Heart left ventricle (tissue), 16 donors: Measurements from ENCODE around the gene MRPL12. TPM values are rescaled to one million over a fixed set of nuclear protein-coding genes. Genes with fewer than 3 reads are reported as not detected.

Experiments used
- ATAC-seq, 4 donors: fragments of 200-7000 bp; cut with Tn5 transposase; one replicate each; pipeline ENCODE4 v1.9.1; 2020 to 2022; ENCODE audit warnings: moderate library complexity in 4 of 4, mild to moderate bottlenecking in 3 of 4, moderate number of reproducible peaks in 1 of 4
- DNase-seq, 5 donors: peaks; one replicate each; pipeline ENCODE4 v3.0.0-alpha.2; 2020
- H3K27ac ChIP-seq, 12 donors: fragments of 200-600 bp; sonication (generic) in 4 of 12; one replicate each; pipeline versions ENCODE4 v1.5.0 to v1.8.0; 2016 to 2022; ENCODE audit warnings: mild to moderate bottlenecking in 2 of 12
- H3K27me3 ChIP-seq, 9 donors: fragments of 200-600 bp; sonication (generic) in 2 of 9; one replicate each; pipeline versions ENCODE4 v1.5.1 to v1.8.0; 2016 to 2022; ENCODE audit warnings: mild to moderate bottlenecking in 3 of 9
- H3K36me3 ChIP-seq, 9 donors: fragments of 200-600 bp; sonication (generic) in 2 of 9; one replicate each; pipeline versions ENCODE4 v1.5.0 to v1.8.0; 2018 to 2022; ENCODE audit warnings: mild to moderate bottlenecking in 2 of 9
- H3K4me1 ChIP-seq, 12 donors: fragments of 200-600 bp; sonication (generic) in 4 of 12; one replicate each; pipeline versions ENCODE4 v1.5.0 to v1.8.0; 2016 to 2022; ENCODE audit warnings: mild to moderate bottlenecking in 3 of 12
- H3K4me3 ChIP-seq, 12 donors: fragments of 200-600 bp; sonication (generic) in 4 of 12; one replicate each; pipeline versions ENCODE4 v1.5.0 to v1.8.0; 2017 to 2022; ENCODE audit warnings: mild to moderate bottlenecking in 9 of 12, moderate library complexity in 4 of 12
- H3K9me3 ChIP-seq, 12 donors: fragments of 200-600 bp; sonication (generic) in 4 of 12; one replicate each; pipeline versions ENCODE4 v1.5.0 to v1.8.0; 2016 to 2022; ENCODE audit warnings: mild to moderate bottlenecking in 1 of 12
- CTCF ChIP-seq, 12 donors: fragments of 200-600 bp; sonication (generic) in 4 of 12; IDR thresholded peaks; one replicate each; pipeline versions ENCODE4 v1.5.0 to v1.8.0; 2018 to 2022; ENCODE audit warnings: antibody characterized with exemption in 12 of 12, mild to moderate bottlenecking in 5 of 12
- POLR2A ChIP-seq, 2 donors: fragments of 450-650 bp; IDR thresholded peaks; one replicate each; pipeline ENCODE4 v1.6.1; 2017; ENCODE audit warnings: antibody characterized with exemption in 2 of 2, mild to moderate bottlenecking in 2 of 2, moderate library complexity in 2 of 2
- WGBS, 4 donors: extraction: QIAGEN DNeasy Blood & Tissue Kit in 2 of 4; methylation state at CpG; one replicate each; pipeline versions ENCODE4 v1.1.5 to v1.1.7; 2013 to 2018; 5-methylcytosine and 5-hydroxymethylcytosine counted together
- intact Hi-C, 10 donors: fragments of 100-400 bp; cut with DNase I; formaldehyde crosslinking; loops; one replicate each; pipeline versions ENCODE4 v1.11.1 to v1.14.2; 2022
- polyA plus RNA-seq, 2 donors: library from polyadenylated mRNA; stranded (reverse); fragments of 200-250 nt; gene quantifications; one replicate each; pipeline ENCODE4 v1.2.3, GENCODE V29; 2013
- total RNA-seq, 9 donors: library from RNA; depleted of rRNA in 2 of 9; stranded (reverse); fragments of >200 nt in 2 of 9; fragmentation: NEBNext Ultra II Directional in 3 of 9; extraction: Animal tissue kit (Norgen Biotek cat#: 25700) in 3 of 9; gene quantifications; one replicate each; pipeline versions ENCODE4 v1.1.0 to v1.2.4, GENCODE V29; 2016 to 2023
- donor health status: ischemic (EF 13 %, LVEDD 7.1; RV severe dilation, severe dysfunction).
- donor health status: healthy with polysubstance abuse.
- donor health status: DM: no; HTN: yes; CAD: no.
- donor health status: DM: no; HTN: no; CAD: no.
- donor health status: ischemic (EF 25% LVEDD 6.9; RV normal size, moderate dysfunction).
- donor health status: ischemic (EF 25% LVEDD 5.7; RV mildly dilated, moderate dysfunction).
- donor health status: healthy.
- donor health status: DM: yes; HTN: yes; CAD: no.
- donor health status: ischemic (EF 35%, LVEDD 5.7; RV mildly dilated, moderate dysfunction).
- donor health status: nonischemic (EF 11% LVEDD 7.7; RV severe dilation, severe dysfunction).
- donor health status: DM: yes; HTN: yes; CAD: no.
- donor health status: PGD.
- donor health status: ischemic (EF 29% LVEDD 5.4; RV normal size, mild dysfunction).
- donor health status: nonischemic (EF 23%, LVEDD 6.1; RV moderate dilation, normal function).

The MRPL12 gene
- total and polyA plus RNA-seq, 11 donors, result 98.8 to 525 (median 133) TPM

GRCh38 chr17:81705518-81706231 is 2.5 kb downstream of the MRPL12 start:
- no peak for DNase-seq

GRCh38 chr17:81706232-81706611 is 3.1 kb downstream of the MRPL12 start:
- DNase-seq, result no peak
- no peak for ATAC-seq
- no peak for TF ChIP-seq POLR2A (IDR thresholded peaks at IDR 0.05)
- no peak for TF ChIP-seq CTCF (IDR thresholded peaks at IDR 0.05)
- WGBS, 4 donors, result 89 to 95% (median 93%) methylated on average over 16 to 17 of the region's 17 CpGs
- intact Hi-C loops, result no loop called here
- H3K36me3 ChIP-seq, result peaks cover 0 to 51% (median 42%) of the 10 kb centered on the region in 9 donors
- no peaks in the 10 kb centered on the region for H3K27me3 ChIP-seq
- H3K4me3 ChIP-seq, result no peak overlapping the region
- no peaks in the 10 kb centered on the region for H3K9me3 ChIP-seq
- no peak overlapping the region for H3K27ac ChIP-seq
- H3K4me1 ChIP-seq, result peaks cover 4 to 40% (median 32%) of the 10 kb centered on the region in 12 donors

More at GRCh38 chr17:81705518-81706231, 2.5 kb downstream of the MRPL12 start:
- Histone ChIP-seq H3K9me3 (no peaks in the 10 kb centered on the region), H3K4me1 (peaks cover 0 to 40% (median 32%) of the 10 kb centered on the region in 12 donors), H3K4me3 (no peak overlapping the region), H3K27ac (no peak overlapping the region), H3K27me3 (no peaks in the 10 kb centered on the region), H3K36me3 (peaks cover 0 to 57% (median 47%) of the 10 kb centered on the region in 9 donors)
- 89 to 93% (median 91%) methylated on average over 29 to 30 of the region's 30 CpGs for WGBS, 4 donors
- TF ChIP-seq CTCF (IDR thresholded peaks at IDR 0.05) (no peak), POLR2A (IDR thresholded peaks at IDR 0.05) (no peak)
- no peak for ATAC-seq
- intact Hi-C loops, result no loop called here

GRCh38 chr17:81706757-81707624 is 3.8 kb downstream of the MRPL12 start:
- H3K27me3 ChIP-seq, result no peaks in the 10 kb centered on the region
- no peak for TF ChIP-seq CTCF (IDR thresholded peaks at IDR 0.05)
- no peak for TF ChIP-seq POLR2A (IDR thresholded peaks at IDR 0.05)
- 89 to 93% (median 92%) methylated on average over 26 to 54 of the region's 54 CpGs for WGBS, 4 donors
- no peaks in the 10 kb centered on the region for H3K9me3 ChIP-seq
- no peak overlapping the region for H3K4me3 ChIP-seq
- intact Hi-C loops, result no loop called here
- H3K36me3 ChIP-seq, result peaks cover 0 to 44% (median 36%) of the 10 kb centered on the region in 9 donors
- no peak overlapping the region for H3K27ac ChIP-seq
- no peak for ATAC-seq
- H3K4me1 ChIP-seq, result peaks cover 6 to 39% (median 30%) of the 10 kb centered on the region in 12 donors
- no peak for DNase-seq
